ENCODE data around the gene TMBIM1. TPM values are rescaled to one million over a fixed set of nuclear protein-coding genes. Genes with fewer than 3 reads are reported as not detected.
A peak's percentile ranks its signal among the peaks of the same experiment; 100 is the strongest.

The TMBIM1 gene
- total RNA-seq, 2 experiments from 2014 or later = 53.5 to 57.9 TPM

GRCh38 chr2:218259099-218259961 is 33.0 kb downstream of the TMBIM1 start:
- ChIA-PET POLR2A (interaction anchor here (0.6 to 4.7 kb wide), 7 partner anchors 8 to 43 kb away, joined by 3 to 15 read pairs (median 7); partner anchors contain the start of genes AAMP and PNKD), CTCF (interaction anchor here (0.9 to 3.7 kb wide), 9 partner anchors 11 to 92 kb away, joined by 3 to 27 read pairs (median 4); partner anchors contain the start of genes AAMP, CXCR1 and PNKD)
- Mint-ChIP-seq H3K4me3 (no peak overlapping the region), H3K36me3 (ENCODE audit: low read depth) (peaks cover 16% of the 10 kb centered on the region), H3K27me3 (no peaks in the 10 kb centered on the region), H3K9me3 (no peaks in the 10 kb centered on the region), H3K27ac (peak overlapping the region; percentile 62), H3K4me1 (ENCODE audit: low read depth) (peaks cover 31% of the 10 kb centered on the region)
- DNase-seq (no peak), ATAC-seq (no peak)
- no peak for TF ChIP-seq CTCF (IDR thresholded peaks at IDR 0.05)
- intact Hi-C loops (cut with micrococcal nuclease) = loop anchor here (5.0 kb wide), 2 partner anchors 37 to 72 kb away; no protein-coding TSS in a partner anchor

DNA sequence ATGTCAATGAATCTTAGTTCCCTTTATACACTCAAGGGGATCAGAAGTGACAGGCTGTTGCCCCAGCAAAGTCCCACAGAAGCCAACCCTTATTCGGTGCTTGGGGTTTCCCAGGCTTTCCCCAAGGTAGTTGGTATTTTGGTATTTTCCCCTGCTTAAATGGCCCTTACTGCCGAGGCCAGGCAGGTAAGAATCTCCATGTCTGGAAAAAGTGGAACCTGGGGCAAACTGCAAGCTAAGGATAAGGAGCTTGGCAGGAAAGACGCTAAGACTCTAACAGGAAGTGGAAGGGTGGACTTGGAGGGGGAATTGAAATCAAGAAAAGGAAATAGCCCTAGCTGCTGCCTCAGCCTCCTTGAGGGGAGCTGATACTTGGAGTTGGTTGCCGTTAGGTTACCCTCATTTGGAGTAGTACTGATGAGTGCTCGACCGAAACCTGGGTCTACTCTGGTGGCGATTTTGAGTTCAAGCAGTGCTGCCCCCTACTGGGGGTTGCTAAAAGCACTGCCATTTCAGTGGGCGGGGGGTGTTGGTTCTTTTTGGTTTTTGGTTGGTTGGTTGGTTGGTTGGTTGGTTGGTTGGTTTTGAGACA is 34.8 kb downstream of the TMBIM1 start:
- H3K4me3 Mint-ChIP-seq = no peak overlapping the region
- DNase-seq = peak; percentile 80
- ChIA-PET CTCF (interaction anchor here (0.6 to 4.7 kb wide), 27 partner anchors 10 to 135 kb away, joined by 3 to 41 read pairs (median 4); partner anchors contain the start of genes AAMP, ARPC2 and PNKD), POLR2A (interaction anchor here (0.8 to 2.3 kb wide), 9 partner anchors 10 to 72 kb away, joined by 3 to 10 read pairs (median 4); partner anchors contain the start of genes AAMP and PNKD)
- H3K27me3 Mint-ChIP-seq = no peaks in the 10 kb centered on the region
- peak; percentile 84 for ATAC-seq
- H3K27ac Mint-ChIP-seq = peak overlapping the region; percentile 87
- intact Hi-C loops (cut with micrococcal nuclease) = loop anchor here (5.0 kb wide), 2 partner anchors 35 to 70 kb away; no protein-coding TSS in a partner anchor
- H3K36me3 Mint-ChIP-seq (ENCODE audit: low read depth) = peaks cover 25% of the 10 kb centered on the region
- H3K4me1 Mint-ChIP-seq (ENCODE audit: low read depth) = peaks cover 27% of the 10 kb centered on the region
- TF ChIP-seq CTCF (IDR thresholded peaks at IDR 0.05) = peak; percentile 62
- no peaks in the 10 kb centered on the region for H3K9me3 Mint-ChIP-seq

DNA sequence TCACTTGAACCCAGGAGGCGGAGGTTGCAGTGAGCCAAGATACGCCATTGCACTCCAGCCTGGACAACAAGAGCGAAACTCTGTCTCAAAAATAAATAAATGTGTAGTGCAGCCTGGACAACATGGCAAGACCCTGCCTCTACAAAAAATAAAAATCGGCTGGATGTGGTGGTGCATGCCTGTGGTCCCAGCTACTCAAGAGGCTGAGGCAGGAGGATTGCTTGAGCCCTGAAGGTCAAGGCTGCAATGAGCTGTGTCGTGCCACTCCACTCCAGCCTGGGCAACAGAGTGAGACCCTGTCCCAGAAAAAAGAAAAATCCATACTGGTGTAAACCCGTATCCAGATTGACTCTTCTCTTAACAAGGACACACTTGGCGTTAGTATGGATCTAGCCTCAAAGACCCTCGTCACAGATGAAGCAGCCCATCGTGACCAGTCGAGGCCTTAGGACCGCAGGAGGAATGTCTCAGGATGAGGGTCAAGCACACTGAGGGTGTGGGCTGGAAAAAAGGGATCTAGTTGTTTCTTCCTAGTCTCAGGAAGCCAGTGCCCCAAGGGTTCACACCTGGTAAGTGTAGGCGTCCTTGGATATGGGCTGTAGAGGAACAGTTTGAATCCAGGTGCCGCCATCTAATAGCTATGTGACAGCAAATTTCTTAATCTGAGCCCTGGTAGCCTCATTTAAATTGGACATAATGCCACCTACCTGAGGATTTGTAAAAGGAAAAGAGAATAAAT is 35.5 kb downstream of the TMBIM1 start:
- ChIA-PET POLR2A (interaction anchor here (0.8 to 1.9 kb wide), 9 partner anchors 9 to 89 kb away, joined by 3 to 6 read pairs (median 4); partner anchors contain the start of genes AAMP and PNKD), CTCF (interaction anchor here (0.6 to 4.7 kb wide), 29 partner anchors 9 to 391 kb away, joined by 3 to 41 read pairs (median 4); partner anchors contain the start of genes AAMP, ARPC2 and PNKD)
- no peak for TF ChIP-seq CTCF (IDR thresholded peaks at IDR 0.05)
- H3K4me1 Mint-ChIP-seq (ENCODE audit: low read depth) = peaks cover 31% of the 10 kb centered on the region
- intact Hi-C loops (cut with micrococcal nuclease) = loop anchor here (5.0 kb wide), 2 partner anchors 34 to 69 kb away; no protein-coding TSS in a partner anchor
- ATAC-seq = no peak
- H3K9me3 Mint-ChIP-seq = no peaks in the 10 kb centered on the region
- peaks cover 32% of the 10 kb centered on the region for H3K36me3 Mint-ChIP-seq (ENCODE audit: low read depth)
- DNase-seq = no peak
- no peaks in the 10 kb centered on the region for H3K27me3 Mint-ChIP-seq
- no peak overlapping the region for H3K4me3 Mint-ChIP-seq
- peak overlapping the region; percentile 87 for H3K27ac Mint-ChIP-seq

GRCh38 chr2:218255446-218255845 is 36.9 kb downstream of the TMBIM1 start:
- H3K9me3 Mint-ChIP-seq = no peaks in the 10 kb centered on the region

More at GRCh38 chr2:218255446-218255845, 36.9 kb downstream of the TMBIM1 start:
- no peaks in the 10 kb centered on the region for H3K27me3 Mint-ChIP-seq
- H3K36me3 Mint-ChIP-seq (ENCODE audit: low read depth) = peaks cover 40% of the 10 kb centered on the region
- POLR2A ChIA-PET = interaction anchor here (0.7 to 4.2 kb wide), 9 partner anchors 10 to 68 kb away, joined by 3 to 31 read pairs (median 4); no protein-coding TSS in a partner anchor
- no peak for DNase-seq
- no peak for TF ChIP-seq CTCF (IDR thresholded peaks at IDR 0.05)
- CTCF ChIA-PET = interaction anchor here (0.9 to 4.7 kb wide), 6 partner anchors 12 to 393 kb away, joined by 3 to 41 read pairs (median 4); no protein-coding TSS in a partner anchor
- H3K4me1 Mint-ChIP-seq (ENCODE audit: low read depth) = peaks cover 31% of the 10 kb centered on the region
- intact Hi-C loops (cut with micrococcal nuclease) = loop anchor here (5.0 kb wide), 2 partner anchors 33 to 68 kb away; no protein-coding TSS in a partner anchor
- peak; percentile 21 for ATAC-seq
- H3K27ac Mint-ChIP-seq = peak overlapping the region; percentile 75
- no peak overlapping the region for H3K4me3 Mint-ChIP-seq
